AML-193 (cell line): ENCODE results near the gene ST7.
"Not testable (repeated sequence)": the region's sequence is repeated elsewhere in the genome, so short reads cannot be mapped to it uniquely, and the experiment has no call there.

ENCODE experiments used
- DNase-seq, 2 experiments: peaks; one replicate each; lab custom pipeline; 2025; lab: John Stamatoyannopoulos, UW

The ST7 gene

GRCh38 chr7:117096330-117096729 lies 143.0 kb downstream of the ST7 start:
- no peak for DNase-seq

- no peak for DNase-seq
Measured at GRCh38 chr7:117096942-117097341, 143.6 kb downstream of the ST7 start.

GRCh38 chr7:117097860-117098259 lies 144.6 kb downstream of the ST7 start:
- no peak for DNase-seq

- DNase-seq = no peak
Measured at GRCh38 chr7:117098457-117098856, 145.2 kb downstream of the ST7 start.

- no peak for DNase-seq
Measured at GRCh38 chr7:117101026-117101425, 147.7 kb downstream of the ST7 start.

GRCh38 chr7:117110480-117111315 lies 157.4 kb downstream of the ST7 start:
- no peak for DNase-seq

- DNase-seq = no peak
Measured at GRCh38 chr7:117111535-117111934, 158.2 kb downstream of the ST7 start.

- DNase-seq = no peak
Measured at GRCh38 chr7:117112640-117113039, 159.3 kb downstream of the ST7 start.

GRCh38 chr7:117113871-117114270 lies 160.6 kb downstream of the ST7 start:
- no peak for DNase-seq

- no peak for DNase-seq
Measured at GRCh38 chr7:117114272-117114671, 161.0 kb downstream of the ST7 start.

GRCh38 chr7:117116211-117116610 lies 162.9 kb downstream of the ST7 start:
- DNase-seq = no peak

- no peak for DNase-seq
Measured at GRCh38 chr7:117117172-117117571, 163.9 kb downstream of the ST7 start.

- no peak for DNase-seq
Measured at GRCh38 chr7:117118579-117119180, 165.4 kb downstream of the ST7 start.

- peak; percentile 58 to 73 for DNase-seq
Measured at GRCh38 chr7:117119192-117119924, 166.1 kb downstream of the ST7 start.

- not testable (repeated sequence) for DNase-seq
Measured at GRCh38 chr7:117120321-117120720, 167.0 kb downstream of the ST7 start.

- not testable (repeated sequence) for DNase-seq
Measured at GRCh38 chr7:117122036-117122435, 168.7 kb downstream of the ST7 start.

GRCh38 chr7:117122536-117122935 lies 169.2 kb downstream of the ST7 start:
- no peak for DNase-seq

- DNase-seq = no peak
Measured at GRCh38 chr7:117123311-117123926, 170.1 kb downstream of the ST7 start.

GRCh38 chr7:117124591-117125220 lies 171.4 kb downstream of the ST7 start:
- peak; percentile 58 to 68 for DNase-seq

GRCh38 chr7:117126676-117127075 lies 173.4 kb downstream of the ST7 start:
- DNase-seq = no peak

- DNase-seq = peak; percentile 43 to 69
Measured at GRCh38 chr7:117127585-117128168, 174.4 kb downstream of the ST7 start.
